ENCODE data around the gene OMD. TPM values are rescaled to one million over a fixed set of nuclear protein-coding genes. Genes with fewer than 3 reads are reported as not detected.

Gene OMD
- total RNA-seq, 1 donor from 2014 or later = not detected

DNA sequence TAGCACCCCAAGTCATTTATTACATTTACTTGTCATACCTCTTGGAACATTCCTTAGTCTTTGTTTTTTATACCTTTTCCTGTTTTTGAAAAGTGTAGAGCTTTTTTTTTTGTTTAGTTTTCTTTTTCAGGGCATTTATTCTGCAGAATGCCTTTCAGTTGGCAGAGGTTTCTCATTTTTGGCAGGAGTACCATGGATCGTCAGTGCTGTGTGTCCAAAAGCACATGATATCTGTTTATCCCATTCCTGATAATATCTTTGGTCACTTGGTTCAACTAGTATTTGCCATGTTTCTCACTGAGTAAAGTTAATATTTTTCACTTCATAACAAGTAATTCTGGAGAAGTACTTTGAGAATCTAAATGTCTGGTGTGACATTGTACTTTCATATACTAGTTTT is 30.6 kb downstream of the OMD start:
- no peak overlapping the region for H3K4me2 ChIP-seq
- H3K4me1 ChIP-seq = no peaks in the 10 kb centered on the region
- H2AFZ ChIP-seq (replicated peaks) = no peak overlapping the region
- H3K9me3 Mint-ChIP-seq = no peaks in the 10 kb centered on the region
- no peak for DNase-seq (ENCODE audit: low spot score)
- no peak overlapping the region for H3K27ac Mint-ChIP-seq
- no peaks in the 10 kb centered on the region for H3K27me3 ChIP-seq
- H3K4me1 Mint-ChIP-seq = no peaks in the 10 kb centered on the region
- no peak overlapping the region for H3K4me3 ChIP-seq
- H3K4me3 Mint-ChIP-seq = no peak overlapping the region
- H3F3A ChIP-seq (ENCODE audit: low read depth) = no peaks in the 10 kb centered on the region
- TF ChIP-seq EZH2phosphoT487 (IDR thresholded peaks at IDR 0.05) = no peak
- TF ChIP-seq, protein P1, sequence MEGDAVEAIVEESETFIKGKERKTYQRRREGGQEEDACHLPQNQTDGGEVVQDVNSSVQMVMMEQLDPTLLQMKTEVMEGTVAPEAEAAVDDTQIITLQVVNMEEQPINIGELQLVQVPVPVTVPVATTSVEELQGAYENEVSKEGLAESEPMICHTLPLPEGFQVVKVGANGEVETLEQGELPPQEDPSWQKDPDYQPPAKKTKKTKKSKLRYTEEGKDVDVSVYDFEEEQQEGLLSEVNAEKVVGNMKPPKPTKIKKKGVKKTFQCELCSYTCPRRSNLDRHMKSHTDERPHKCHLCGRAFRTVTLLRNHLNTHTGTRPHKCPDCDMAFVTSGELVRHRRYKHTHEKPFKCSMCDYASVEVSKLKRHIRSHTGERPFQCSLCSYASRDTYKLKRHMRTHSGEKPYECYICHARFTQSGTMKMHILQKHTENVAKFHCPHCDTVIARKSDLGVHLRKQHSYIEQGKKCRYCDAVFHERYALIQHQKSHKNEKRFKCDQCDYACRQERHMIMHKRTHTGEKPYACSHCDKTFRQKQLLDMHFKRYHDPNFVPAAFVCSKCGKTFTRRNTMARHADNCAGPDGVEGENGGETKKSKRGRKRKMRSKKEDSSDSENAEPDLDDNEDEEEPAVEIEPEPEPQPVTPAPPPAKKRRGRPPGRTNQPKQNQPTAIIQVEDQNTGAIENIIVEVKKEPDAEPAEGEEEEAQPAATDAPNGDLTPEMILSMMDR (IDR thresholded peaks at IDR 0.05) = no peak
- TF ChIP-seq EZH2 (IDR thresholded peaks at IDR 0.05) = no peak
- H3K9me3 ChIP-seq (ENCODE audit: low read depth) = no peaks in the 10 kb centered on the region
- no peaks in the 10 kb centered on the region for H3K79me2 ChIP-seq (ENCODE audit: low read depth)
- no peaks in the 10 kb centered on the region for H3K36me3 Mint-ChIP-seq
- no peaks in the 10 kb centered on the region for H3K27me3 Mint-ChIP-seq (ENCODE audit: insufficient read depth, low read depth)
- no peaks in the 10 kb centered on the region for H3K36me3 ChIP-seq
- no peak overlapping the region for H3K27ac ChIP-seq
- H4K20me1 ChIP-seq (ENCODE audit: low read depth) = no peaks in the 10 kb centered on the region
- H3K9ac ChIP-seq = no peak overlapping the region

DNA sequence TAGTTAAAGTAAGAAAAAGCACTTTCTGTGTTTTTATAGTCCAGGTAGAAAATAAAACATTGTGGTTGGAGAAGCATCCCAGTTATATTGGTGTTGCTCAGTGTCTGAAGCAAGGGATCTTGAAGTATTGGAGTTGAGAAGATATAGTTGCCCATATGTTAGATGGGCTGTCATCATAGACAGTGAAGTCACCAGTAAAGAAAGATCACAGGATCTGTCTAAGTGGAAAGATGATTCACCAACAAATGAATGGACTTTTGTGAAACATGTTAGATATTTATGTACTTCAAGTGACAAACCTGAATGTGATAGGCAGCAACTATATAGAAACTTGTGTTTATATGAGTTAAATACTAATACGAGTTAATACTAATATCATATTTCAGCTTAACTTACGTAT is 31.6 kb downstream of the OMD start:
- Histone ChIP-seq H3K79me2 (ENCODE audit: low read depth) (no peaks in the 10 kb centered on the region), H4K20me1 (ENCODE audit: low read depth) (no peaks in the 10 kb centered on the region), H2AFZ (replicated peaks) (no peak overlapping the region), H3K4me2 (no peak overlapping the region), H3K9ac (no peak overlapping the region), H3K36me3 (no peaks in the 10 kb centered on the region), H3K27ac (no peak overlapping the region), H3K4me1 (no peaks in the 10 kb centered on the region), H3K27me3 (no peaks in the 10 kb centered on the region), H3K9me3 (ENCODE audit: low read depth) (no peaks in the 10 kb centered on the region), H3K4me3 (no peak overlapping the region), H3F3A (ENCODE audit: low read depth) (no peaks in the 10 kb centered on the region)
- TF ChIP-seq EZH2phosphoT487 (IDR thresholded peaks at IDR 0.05) (no peak), EZH2 (IDR thresholded peaks at IDR 0.05) (no peak)
- TF ChIP-seq, protein P1 (IDR thresholded peaks at IDR 0.05) = no peak
- DNase-seq (ENCODE audit: low spot score) = no peak
- Mint-ChIP-seq H3K9me3 (no peaks in the 10 kb centered on the region), H3K27ac (no peak overlapping the region), H3K36me3 (no peaks in the 10 kb centered on the region), H3K4me1 (no peaks in the 10 kb centered on the region), H3K27me3 (ENCODE audit: insufficient read depth, low read depth) (no peaks in the 10 kb centered on the region), H3K4me3 (no peak overlapping the region)

DNA sequence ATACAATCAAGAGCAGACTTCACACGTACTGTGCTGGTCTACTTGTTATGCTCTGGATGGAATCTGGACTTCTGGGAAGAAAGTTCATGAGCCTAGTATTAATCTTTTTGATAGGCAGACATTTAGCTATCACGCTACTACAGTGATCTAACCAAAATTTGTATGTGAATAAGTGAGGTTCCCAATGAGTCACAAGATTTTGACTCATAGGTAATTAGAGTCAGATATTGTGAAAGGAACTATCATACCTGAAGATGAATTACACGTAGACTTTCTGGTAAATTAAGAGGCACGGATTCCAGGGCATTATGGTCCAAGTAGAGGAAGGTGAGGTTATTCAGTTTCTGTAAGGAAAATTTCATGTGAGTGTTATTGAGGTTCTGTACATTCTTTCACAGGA is 38.3 kb downstream of the OMD start:
- Histone ChIP-seq H3K27ac (no peak overlapping the region), H3K4me1 (no peaks in the 10 kb centered on the region), H3K79me2 (ENCODE audit: low read depth) (no peaks in the 10 kb centered on the region), H3K9me3 (ENCODE audit: low read depth) (no peaks in the 10 kb centered on the region), H4K20me1 (ENCODE audit: low read depth) (no peaks in the 10 kb centered on the region), H3K4me3 (no peak overlapping the region), H3F3A (ENCODE audit: low read depth) (no peaks in the 10 kb centered on the region), H3K4me2 (no peak overlapping the region), H2AFZ (replicated peaks) (no peak overlapping the region), H3K9ac (no peak overlapping the region), H3K36me3 (no peaks in the 10 kb centered on the region), H3K27me3 (no peaks in the 10 kb centered on the region)
- no peak for DNase-seq (ENCODE audit: low spot score)
- no peaks in the 10 kb centered on the region for H3K9me3 Mint-ChIP-seq
- H3K36me3 Mint-ChIP-seq = no peaks in the 10 kb centered on the region
- no peaks in the 10 kb centered on the region for H3K27me3 Mint-ChIP-seq (ENCODE audit: insufficient read depth, low read depth)
- no peak for TF ChIP-seq EZH2 (IDR thresholded peaks at IDR 0.05)
- TF ChIP-seq EZH2phosphoT487 (IDR thresholded peaks at IDR 0.05) = no peak
- TF ChIP-seq, protein P1 (IDR thresholded peaks at IDR 0.05) = no peak
- H3K4me1 Mint-ChIP-seq = no peaks in the 10 kb centered on the region
- no peak overlapping the region for H3K4me3 Mint-ChIP-seq
- H3K27ac Mint-ChIP-seq = no peak overlapping the region

Measured in neural progenitor cell (in vitro differentiated cells).